ENCODE measurements around the gene SMIM44.

The SMIM44 gene

DNA sequence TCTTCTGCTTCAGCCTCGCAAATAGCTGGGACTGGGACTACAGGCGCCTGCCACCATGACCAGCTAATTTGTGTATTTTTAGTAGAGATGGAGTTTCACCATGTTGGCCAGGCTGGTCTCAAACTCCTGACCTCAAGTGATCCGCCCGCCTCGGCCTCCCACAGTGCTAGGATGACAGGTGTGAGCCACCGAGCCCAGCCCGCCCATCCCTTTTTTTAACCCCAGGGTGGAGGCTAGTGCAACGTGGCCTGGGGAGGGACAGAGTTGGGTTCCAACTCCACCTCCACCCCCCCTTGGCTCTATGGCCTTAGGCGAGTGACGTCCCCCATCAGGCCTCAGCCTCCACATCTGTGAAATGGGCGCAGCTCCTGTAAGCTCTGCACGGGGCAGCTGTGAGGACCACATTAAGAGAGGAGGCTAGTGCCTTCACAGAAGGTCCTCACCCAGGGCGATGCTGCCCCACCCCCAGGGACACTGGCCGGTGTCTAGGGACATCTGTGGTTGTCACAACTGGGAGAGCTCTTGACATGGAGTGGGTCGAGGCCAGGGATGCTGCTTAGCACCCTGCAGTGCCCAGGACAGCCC is 40.7 kb downstream of the SMIM44 start:
- DNase-seq = no peak

DNA sequence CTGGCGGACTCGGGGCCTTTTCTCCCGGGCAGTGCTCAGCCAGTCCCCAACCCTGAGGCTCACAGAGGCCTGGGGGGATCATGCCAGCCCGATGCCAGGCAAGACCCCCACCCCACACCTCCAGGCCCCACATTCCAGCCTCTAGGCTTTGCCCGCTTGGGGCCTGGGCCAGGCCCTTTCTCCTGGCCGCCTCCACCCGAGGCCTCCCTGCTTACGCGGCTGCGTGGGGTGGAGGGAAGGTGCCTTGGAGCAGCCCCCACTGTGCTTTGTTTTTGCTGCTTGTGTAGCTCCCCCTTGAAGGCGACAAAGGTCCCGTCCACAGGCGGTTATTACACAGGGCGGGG is 41.3 kb downstream of the SMIM44 start:
- no peak for DNase-seq

DNA sequence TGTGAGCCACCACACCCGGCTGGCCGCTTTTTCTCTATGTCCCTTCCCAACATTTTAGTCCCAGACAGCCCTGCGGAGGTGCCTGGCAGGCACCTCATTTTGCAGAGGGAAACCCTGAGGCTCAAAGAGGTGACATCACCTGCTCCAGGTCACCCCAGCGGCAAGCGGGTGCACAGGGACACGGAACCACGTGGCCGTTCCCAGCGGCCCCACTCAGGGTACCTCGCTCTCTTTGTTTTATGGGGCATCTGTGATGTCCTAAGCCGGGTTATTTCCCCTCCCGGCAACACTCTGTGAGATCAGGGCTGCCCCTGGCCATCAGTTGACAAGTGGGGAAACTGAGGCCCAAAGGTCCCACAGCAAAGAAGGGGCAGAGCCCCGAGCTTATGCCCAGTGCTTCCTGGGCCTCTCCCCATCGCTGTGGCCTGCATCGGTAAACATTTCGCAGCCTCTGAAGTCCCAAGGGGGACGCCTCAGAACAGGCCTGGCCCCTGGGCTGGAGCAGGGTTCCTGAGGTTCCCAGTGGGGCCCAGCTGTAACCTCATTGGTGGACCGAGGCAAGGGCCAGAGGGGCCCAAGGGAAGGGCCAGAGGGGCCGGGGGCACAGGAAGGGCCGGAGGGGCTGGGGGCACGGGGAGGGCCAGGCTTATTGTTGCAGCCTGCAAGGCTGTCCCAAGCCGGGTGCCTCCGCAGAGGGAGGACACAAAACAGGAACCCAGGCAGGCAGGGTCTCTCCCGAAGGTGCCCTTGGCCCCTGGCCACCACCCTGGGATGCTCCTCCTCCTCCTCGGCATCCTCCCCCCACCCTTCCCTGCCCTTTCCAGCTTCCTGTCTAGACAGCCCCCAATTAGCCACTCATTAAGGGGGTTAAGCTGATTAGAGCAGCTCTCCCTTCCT is 41.9 kb downstream of the SMIM44 start:
- DNase-seq = no peak

DNA sequence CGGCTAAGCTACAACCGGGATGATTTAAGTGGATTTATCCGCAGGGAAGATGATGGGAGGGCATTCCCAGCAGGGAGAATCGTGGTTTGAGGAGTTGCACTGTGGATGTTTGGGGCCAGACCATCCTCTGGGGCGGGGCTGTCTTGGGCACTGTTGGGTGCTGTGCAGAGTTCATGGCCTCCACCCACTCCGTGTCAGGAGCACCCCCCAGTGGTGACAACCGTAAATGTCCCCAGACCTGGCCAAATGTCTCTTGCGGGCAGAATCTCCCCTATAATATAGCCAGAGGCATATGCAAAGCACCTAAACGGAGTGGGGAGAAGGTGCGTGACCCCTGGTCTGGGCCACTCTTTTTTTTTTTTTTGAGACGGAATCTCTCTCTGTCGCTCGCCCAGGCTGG is 43.2 kb downstream of the SMIM44 start:
- peak in 5 of 58 donors; percentile 6 to 14 (median 11) for DNase-seq

DNA sequence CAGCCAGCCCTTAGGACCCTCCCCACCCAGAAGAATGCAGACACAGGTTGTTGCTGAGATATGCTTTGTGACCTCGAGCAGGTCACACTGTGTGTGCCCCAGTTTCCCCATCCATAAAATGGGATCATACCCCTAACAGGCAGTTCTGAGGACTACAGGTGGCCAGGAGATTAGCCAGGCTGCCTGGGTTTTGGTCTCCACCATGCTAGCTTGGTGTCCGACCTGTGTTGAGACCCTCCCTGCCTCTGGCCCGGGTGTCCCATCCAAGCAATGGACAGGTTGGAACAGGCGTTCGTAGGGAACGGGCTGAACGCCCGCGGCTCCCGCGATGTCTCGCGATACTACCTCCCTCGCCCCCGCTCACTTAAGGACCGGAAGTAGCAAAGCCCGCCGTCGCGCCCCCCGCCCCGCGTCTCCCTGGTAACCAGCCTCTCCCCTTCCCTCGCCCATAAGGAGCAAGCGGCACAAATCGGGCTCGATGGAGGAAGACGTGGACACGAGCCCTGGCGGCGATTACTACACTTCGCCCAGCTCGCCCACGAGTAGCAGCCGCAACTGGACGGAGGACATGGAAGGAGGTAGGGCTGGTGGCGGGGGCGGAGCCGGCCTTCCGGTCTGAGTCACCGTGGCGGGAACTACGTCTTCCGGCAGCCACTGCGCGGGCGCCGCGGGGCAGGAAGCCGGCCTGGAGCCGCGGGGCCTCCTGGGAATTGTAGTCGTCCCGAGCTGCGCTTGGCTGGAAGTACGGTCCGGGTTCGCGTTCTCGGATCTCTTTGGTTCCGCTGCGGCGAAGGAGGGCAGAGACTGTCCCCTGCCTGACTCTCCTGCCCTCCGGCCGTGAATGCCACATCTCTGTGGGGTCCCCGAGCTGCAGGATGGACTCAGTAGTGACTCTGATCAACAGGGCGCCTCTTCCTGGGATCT is 48.3 kb downstream of the SMIM44 start:
- DNase-seq = peak in 57 of 58 donors; percentile 64 to 96 (median 90)

DNA sequence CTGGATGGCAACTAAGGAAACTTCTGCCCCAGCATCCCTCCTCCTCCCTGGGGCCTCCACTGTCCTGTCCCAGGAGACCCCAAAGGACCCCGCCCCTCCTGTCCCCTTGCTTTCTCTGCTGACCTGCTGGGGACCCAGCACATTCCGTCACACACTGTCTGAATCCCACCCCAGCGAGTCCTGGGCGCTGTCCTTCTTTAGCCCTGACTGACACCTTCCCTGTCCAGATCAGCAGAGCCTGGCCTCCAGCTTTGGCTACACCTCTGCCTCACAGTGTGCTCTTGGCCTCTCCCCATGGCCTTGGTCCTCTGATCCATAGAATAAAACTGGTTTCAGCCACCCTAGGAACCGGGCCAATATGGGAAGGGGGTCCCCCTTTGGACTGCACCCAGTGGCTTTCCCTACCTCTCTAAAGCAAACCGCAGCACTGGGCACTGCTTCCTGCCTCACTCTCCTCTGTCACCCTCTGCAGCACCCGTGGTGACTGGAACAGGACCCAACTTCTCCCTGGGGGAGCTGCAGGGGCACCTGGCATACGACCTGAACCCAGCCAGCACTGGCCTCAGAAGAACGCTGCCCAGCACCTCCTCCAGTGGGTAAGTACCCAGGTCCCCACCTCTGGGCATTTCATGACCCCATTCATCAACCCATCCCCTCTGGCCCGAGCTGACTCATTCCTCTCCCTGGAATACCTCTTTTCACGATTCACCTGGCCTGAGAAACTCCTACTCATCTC is 49.3 kb downstream of the SMIM44 start:
- no peak for DNase-seq

DNA sequence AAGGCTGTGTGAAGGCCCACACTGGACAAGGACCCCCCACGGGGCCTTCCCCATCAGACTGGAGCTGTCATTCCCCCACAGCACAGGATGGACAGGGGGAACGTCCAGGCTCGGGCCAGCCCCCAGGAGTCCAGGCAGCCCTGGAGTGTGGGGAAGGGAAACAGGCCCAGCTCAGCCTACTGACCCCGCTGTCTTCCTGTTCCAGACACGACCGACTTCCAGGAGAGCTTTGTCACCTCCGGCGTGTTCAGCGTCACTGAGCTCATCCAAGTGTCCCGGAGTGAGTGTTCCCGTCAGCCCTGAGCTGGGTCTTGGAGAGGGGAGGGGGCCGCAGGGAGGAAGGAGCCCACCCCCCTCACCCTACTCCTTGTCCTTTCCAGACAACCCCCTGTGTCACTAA is 49.9 kb downstream of the SMIM44 start:
- DNase-seq = no peak

Data from anterior cingulate cortex (tissue), 58 donors.